Naive thymus-derived CD4-positive, alpha-beta T cell (primary cell): Measurements from ENCODE around the gene NAALADL2. TPM values are rescaled to one million over a fixed set of nuclear protein-coding genes. Genes with fewer than 3 reads are reported as not detected.

ENCODE experiments used
- ATAC-seq: fragments of 150-1000 bp; cut with Tn5 transposase; 2 replicates; pipeline ENCODE4 v1.10.0; 2021; ENCODE audit warnings: mild to moderate bottlenecking, moderate library complexity
- CTCF ChIA-PET: fragments of 350-600 bp; sonication (Branson Sonifier 250); formaldehyde crosslinking; loops from one replicate; lab custom pipeline; 2021; ENCODE audit warnings: antibody characterized with exemption; lab: Charles Lee
- POLR2A ChIA-PET: fragments of 350-600 bp; sonication (Branson Sonifier 250); formaldehyde crosslinking; loops from one replicate; lab custom pipeline; 2021; ENCODE audit warnings: antibody characterized with exemption, inconsistent platforms; lab: Charles Lee
- DNase-seq, 9 donors: peaks; one replicate each; pipeline versions ENCODE4 v3.0.0 to v3.0.0-alpha.2; 2020 to 2022; ENCODE audit warnings: mixed read lengths in 1 of 9
- H3K27ac ChIP-seq: one replicate; pipeline ENCODE4 v1.7.0; 2013; ENCODE audit warnings: mild to moderate bottlenecking, low read depth, low read length, moderate library complexity
- H3K27me3 ChIP-seq, 2 donors: one replicate each; pipeline ENCODE4 v1.7.0; 2013; ENCODE audit warnings: low read length in 2 of 2, mild to moderate bottlenecking in 2 of 2, moderate library complexity in 2 of 2; ENCODE audit not compliant: control insufficient read depth in 2 of 2, insufficient read depth in 2 of 2
- H3K36me3 ChIP-seq, 3 experiments: 1 replicate in 2 of 3; 2 replicates in 1 of 3; pipeline ENCODE4 v1.7.0; 2013; ENCODE audit warnings: low read length in 3 of 3, mild to moderate bottlenecking in 3 of 3, moderate library complexity in 1 of 3; ENCODE audit not compliant: insufficient read depth in 3 of 3, control insufficient read depth in 2 of 3
- H3K4me1 ChIP-seq, 2 donors: one replicate each; pipeline ENCODE4 v1.7.0; 2013; ENCODE audit warnings: low read length in 2 of 2, mild to moderate bottlenecking in 2 of 2, moderate library complexity in 1 of 2; ENCODE audit not compliant: control insufficient read depth in 2 of 2, insufficient read depth in 2 of 2
- H3K4me3 ChIP-seq: 2 replicates; pipeline ENCODE4 v1.7.0; 2013; ENCODE audit warnings: mild to moderate bottlenecking, low read length
- H3K9me3 ChIP-seq, 3 experiments: 1 replicate in 2 of 3; 2 replicates in 1 of 3; pipeline ENCODE4 v1.7.0; 2013; ENCODE audit warnings: low read length in 3 of 3; ENCODE audit not compliant: control insufficient read depth in 2 of 3
- H3K27ac Mint-ChIP-seq, 9 donors: one replicate each; pipeline ENCODE4 v1.8.0; 2020 to 2022; ENCODE audit warnings: mixed read lengths in 9 of 9, mild to moderate bottlenecking in 8 of 9, moderate library complexity in 5 of 9, inconsistent platforms in 2 of 9
- H3K27me3 Mint-ChIP-seq, 5 donors: one replicate each; pipeline ENCODE4 v1.8.0; 2021 to 2022; ENCODE audit warnings: mixed read lengths in 5 of 5, mild to moderate bottlenecking in 1 of 5
- H3K36me3 Mint-ChIP-seq, 5 donors: one replicate each; pipeline ENCODE4 v1.8.0; 2020 to 2022; ENCODE audit warnings: mixed read lengths in 5 of 5, mild to moderate bottlenecking in 3 of 5, inconsistent platforms in 1 of 5
- H3K4me1 Mint-ChIP-seq, 7 donors: one replicate each; pipeline ENCODE4 v1.8.0; 2020 to 2022; ENCODE audit warnings: mixed read lengths in 7 of 7, mild to moderate bottlenecking in 3 of 7, inconsistent platforms in 1 of 7
- H3K4me3 Mint-ChIP-seq, 10 donors: one replicate each; pipeline ENCODE4 v1.8.0; 2020 to 2022; ENCODE audit warnings: mild to moderate bottlenecking in 10 of 10, mixed read lengths in 10 of 10, moderate library complexity in 6 of 10, inconsistent platforms in 2 of 10
- H3K9me3 Mint-ChIP-seq, 11 donors: one replicate each; pipeline ENCODE4 v1.8.0; 2020 to 2022; ENCODE audit warnings: mixed read lengths in 11 of 11, mild to moderate bottlenecking in 4 of 11, inconsistent platforms in 1 of 11, moderate library complexity in 1 of 11
- intact Hi-C, 2 donors: fragments of 100-400 bp; cut with micrococcal nuclease; formaldehyde crosslinking; loops; one replicate each; pipeline ENCODE4 v1.15.1; 2023
- polyA plus RNA-seq, 2 donors: library from polyadenylated mRNA; unstranded; fragments of 300-500 nt; fragmentation: Illumina TruSeq; gene quantifications; one replicate each; pipeline ENCODE4 v1.2.3, GENCODE V29; 2021
- total RNA-seq, 6 experiments: library from RNA in 5 of 6; stranded (reverse) in 5 of 6; gene quantifications; 1 replicate in 5 of 6; 2 replicates in 1 of 6; pipeline ENCODE4 v1.2.3 and lab custom pipeline; 2021 to 2026

The NAALADL2 gene
- total and polyA plus RNA-seq, 7 experiments from 2014 or later: 0.76 to 1.4 TPM; not detected in 5

- ChIA-PET CTCF (no interaction called here), POLR2A (no interaction called here)
- no peaks in the 10 kb centered on the region for H3K4me1 ChIP-seq
- Mint-ChIP-seq H3K27ac (no peak overlapping the region), H3K4me1 (no peaks in the 10 kb centered on the region), H3K4me3 (no peak overlapping the region), H3K9me3 (peaks cover 0 to 5% (median 0%) of the 10 kb centered on the region in 11 donors), H3K36me3 (no peaks in the 10 kb centered on the region), H3K27me3 (no peaks in the 10 kb centered on the region)
- intact Hi-C loops: no loop called here
- ATAC-seq (no peak), DNase-seq (no peak)
- H3K27ac ChIP-seq: no peak overlapping the region
- no peaks in the 10 kb centered on the region for H3K36me3 ChIP-seq
- H3K9me3 ChIP-seq: no peaks in the 10 kb centered on the region
- H3K27me3 ChIP-seq: no peaks in the 10 kb centered on the region
- no peak overlapping the region for H3K4me3 ChIP-seq
These were observed 836.1 kb downstream of the NAALADL2 start for GRCh38 chr3:175695251-175695650.

GRCh38 chr3:175702956-175703355 lies 843.8 kb downstream of the NAALADL2 start:
- ChIA-PET POLR2A (no interaction called here), CTCF (no interaction called here)
- no peaks in the 10 kb centered on the region for H3K27me3 ChIP-seq

GRCh38 chr3:175704366-175705055 lies 845.4 kb downstream of the NAALADL2 start:
- peaks cover 0 to 6% (median 0%) of the 10 kb centered on the region in 5 donors for H3K36me3 Mint-ChIP-seq
- H3K9me3 Mint-ChIP-seq: peaks cover 0 to 29% (median 5%) of the 10 kb centered on the region in 11 donors
- ChIA-PET POLR2A (no interaction called here), CTCF (no interaction called here)
- intact Hi-C loops: no loop called here
- DNase-seq (no peak), ATAC-seq (no peak)
- H3K36me3 ChIP-seq: no peaks in the 10 kb centered on the region
- H3K27me3 ChIP-seq: no peaks in the 10 kb centered on the region
- no peak overlapping the region for H3K4me3 Mint-ChIP-seq
- no peak overlapping the region for H3K4me3 ChIP-seq
- no peaks in the 10 kb centered on the region for H3K9me3 ChIP-seq
- no peak overlapping the region for H3K27ac Mint-ChIP-seq
- no peak overlapping the region for H3K27ac ChIP-seq
- no peaks in the 10 kb centered on the region for H3K4me1 Mint-ChIP-seq
- no peaks in the 10 kb centered on the region for H3K27me3 Mint-ChIP-seq
- H3K4me1 ChIP-seq: no peaks in the 10 kb centered on the region

More at GRCh38 chr3:175702956-175703355, 843.8 kb downstream of the NAALADL2 start:
- Mint-ChIP-seq H3K9me3 (peaks cover 0 to 23% (median 5%) of the 10 kb centered on the region in 11 donors), H3K27ac (no peak overlapping the region), H3K27me3 (no peaks in the 10 kb centered on the region), H3K36me3 (peaks cover 0 to 6% (median 0%) of the 10 kb centered on the region in 5 donors), H3K4me3 (no peak overlapping the region), H3K4me1 (no peaks in the 10 kb centered on the region)
- intact Hi-C loops: no loop called here
- no peaks in the 10 kb centered on the region for H3K36me3 ChIP-seq
- H3K27ac ChIP-seq: no peak overlapping the region
- no peaks in the 10 kb centered on the region for H3K9me3 ChIP-seq
- no peak overlapping the region for H3K4me3 ChIP-seq
- no peak for DNase-seq
- H3K4me1 ChIP-seq: no peaks in the 10 kb centered on the region
- ATAC-seq: no peak

- DNase-seq (no peak), ATAC-seq (no peak)
- Histone ChIP-seq H3K4me3 (no peak overlapping the region), H3K27ac (no peak overlapping the region), H3K9me3 (no peaks in the 10 kb centered on the region), H3K36me3 (no peaks in the 10 kb centered on the region), H3K4me1 (no peaks in the 10 kb centered on the region), H3K27me3 (no peaks in the 10 kb centered on the region)
- Mint-ChIP-seq H3K4me1 (no peaks in the 10 kb centered on the region), H3K4me3 (no peak overlapping the region), H3K27me3 (no peaks in the 10 kb centered on the region), H3K36me3 (no peaks in the 10 kb centered on the region), H3K9me3 (peaks cover 0 to 11% (median 2%) of the 10 kb centered on the region in 11 donors), H3K27ac (no peak overlapping the region)
- POLR2A ChIA-PET: no interaction called here
- CTCF ChIA-PET: no interaction called here
- intact Hi-C loops: no loop called here
These were observed 854.1 kb downstream of the NAALADL2 start for GRCh38 chr3:175713268-175713667.

GRCh38 chr3:175716446-175716845 lies 857.3 kb downstream of the NAALADL2 start:
- Histone ChIP-seq H3K9me3 (no peaks in the 10 kb centered on the region), H3K27me3 (no peaks in the 10 kb centered on the region), H3K36me3 (no peaks in the 10 kb centered on the region), H3K4me1 (no peaks in the 10 kb centered on the region), H3K4me3 (no peak overlapping the region), H3K27ac (no peak overlapping the region)
- H3K36me3 Mint-ChIP-seq: no peaks in the 10 kb centered on the region
- DNase-seq (no peak), ATAC-seq (no peak)
- H3K27ac Mint-ChIP-seq: no peak overlapping the region
- CTCF ChIA-PET: no interaction called here
- POLR2A ChIA-PET: no interaction called here
- H3K4me3 Mint-ChIP-seq: no peak overlapping the region
- H3K4me1 Mint-ChIP-seq: no peaks in the 10 kb centered on the region
- H3K9me3 Mint-ChIP-seq: peaks cover 0 to 9% (median 4%) of the 10 kb centered on the region in 11 donors
- H3K27me3 Mint-ChIP-seq: no peaks in the 10 kb centered on the region
- intact Hi-C loops: no loop called here

- Histone ChIP-seq H3K9me3 (no peaks in the 10 kb centered on the region), H3K27ac (no peak overlapping the region), H3K4me3 (no peak overlapping the region), H3K27me3 (no peaks in the 10 kb centered on the region), H3K4me1 (no peaks in the 10 kb centered on the region), H3K36me3 (no peaks in the 10 kb centered on the region)
- POLR2A ChIA-PET: interaction anchor here (0.6 kb wide), 1 partner anchor 78 kb away, joined by 3 read pairs; no protein-coding TSS in a partner anchor
- Mint-ChIP-seq H3K36me3 (no peaks in the 10 kb centered on the region), H3K27me3 (no peaks in the 10 kb centered on the region), H3K4me1 (no peaks in the 10 kb centered on the region), H3K4me3 (no peak overlapping the region), H3K27ac (no peak overlapping the region), H3K9me3 (peaks cover 0 to 17% (median 0%) of the 10 kb centered on the region in 11 donors)
- ATAC-seq (no peak), DNase-seq (no peak)
- intact Hi-C loops: no loop called here
- CTCF ChIA-PET: no interaction called here
These were observed 867.1 kb downstream of the NAALADL2 start for GRCh38 chr3:175726228-175726627.

GRCh38 chr3:175728566-175728965 lies 869.4 kb downstream of the NAALADL2 start:
- no peak overlapping the region for H3K4me3 ChIP-seq
- Mint-ChIP-seq H3K4me3 (no peak overlapping the region), H3K27me3 (no peaks in the 10 kb centered on the region), H3K36me3 (no peaks in the 10 kb centered on the region), H3K4me1 (no peaks in the 10 kb centered on the region), H3K27ac (no peak overlapping the region), H3K9me3 (peaks cover 0 to 17% (median 2%) of the 10 kb centered on the region in 11 donors)
- intact Hi-C loops: no loop called here
- CTCF ChIA-PET: no interaction called here
- H3K36me3 ChIP-seq: no peaks in the 10 kb centered on the region
- POLR2A ChIA-PET: no interaction called here
- H3K4me1 ChIP-seq: no peaks in the 10 kb centered on the region
- ATAC-seq (no peak), DNase-seq (no peak)
- H3K27me3 ChIP-seq: no peaks in the 10 kb centered on the region
- H3K9me3 ChIP-seq: no peaks in the 10 kb centered on the region
- H3K27ac ChIP-seq: no peak overlapping the region
